Keratinocyte (primary cell): ENCODE data around the gene SEC22A.

Source experiments
- CTCF ChIP-seq, 3 experiments: IDR thresholded peaks in 1 of 3; conservative IDR thresholded peaks in 1 of 3; optimal IDR thresholded peaks in 1 of 3; 2 replicates in 2 of 3; 3 replicates in 1 of 3; pipeline versions ENCODE3 to v1.5.1; 2011; ENCODE audit warnings: low read length in 3 of 3, mild to moderate bottlenecking in 3 of 3, moderate library complexity in 2 of 3, control low read depth in 1 of 3, inconsistent platforms in 1 of 3; ENCODE audit not compliant: insufficient read depth in 2 of 3; ENCODE audit errors: extremely low read depth in 1 of 3
- EZH2 ChIP-seq: IDR thresholded peaks from one replicate; pipeline ENCODE4 v1.6.1; 2012; ENCODE audit warnings: inconsistent platforms, mild to moderate bottlenecking, low read length, moderate library complexity

GRCh38 chr3:123296261-123296660, 94.5 kb downstream of the SEC22A start:
- TF ChIP-seq CTCF (optimal IDR thresholded peaks at IDR 0.05 in 1 of 3, IDR thresholded peaks at IDR 0.05 in 1 of 3, conservative IDR thresholded peaks at IDR 0.05 in 1 of 3; ENCODE audit: extremely low read depth in 1 of 3, insufficient read depth in 2 of 3, low read length in 3 of 3) (no peak), EZH2 (no peak)
